ENCODE measurements around the gene GREB1.

GREB1 gene

DNA sequence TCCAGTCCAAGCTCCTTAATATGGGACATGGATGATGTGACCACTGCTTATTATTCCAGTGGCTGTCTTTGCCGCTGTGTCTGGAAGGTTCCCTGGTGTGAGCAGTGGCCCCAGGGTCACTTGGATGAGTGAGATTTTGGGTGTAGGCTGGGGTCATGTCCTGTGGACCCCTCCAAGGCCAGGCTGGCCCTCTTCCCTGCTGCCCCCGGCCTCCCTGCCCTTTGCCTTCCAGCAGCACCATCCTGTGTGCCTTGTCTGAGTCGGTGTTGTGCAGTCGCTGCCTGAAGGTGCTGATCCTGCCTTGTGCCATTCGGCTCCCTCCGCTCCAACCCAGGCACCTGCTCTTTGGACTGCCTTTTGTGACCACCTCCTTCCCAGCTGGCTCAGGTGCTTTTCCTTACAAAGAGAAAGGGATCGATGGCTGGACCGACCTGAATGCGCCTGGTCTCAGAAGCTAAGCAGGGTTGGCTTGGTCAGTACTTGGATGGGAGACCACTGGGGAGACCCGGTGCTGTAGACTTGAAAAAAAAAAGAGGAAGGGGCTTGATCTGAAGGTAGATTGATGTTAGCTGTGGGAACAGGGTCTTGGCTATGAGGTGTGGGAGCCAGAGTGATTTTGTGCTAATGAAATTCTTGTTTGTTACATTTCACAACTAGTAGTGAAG, 16.7 kb upstream of the GREB1 start:
- no peak overlapping the region for H3K27ac ChIP-seq
- peaks cover 11% of the 10 kb centered on the region for H3K27me3 ChIP-seq
- H3K9me3 ChIP-seq: no peaks in the 10 kb centered on the region
- TF ChIP-seq, protein P1, sequence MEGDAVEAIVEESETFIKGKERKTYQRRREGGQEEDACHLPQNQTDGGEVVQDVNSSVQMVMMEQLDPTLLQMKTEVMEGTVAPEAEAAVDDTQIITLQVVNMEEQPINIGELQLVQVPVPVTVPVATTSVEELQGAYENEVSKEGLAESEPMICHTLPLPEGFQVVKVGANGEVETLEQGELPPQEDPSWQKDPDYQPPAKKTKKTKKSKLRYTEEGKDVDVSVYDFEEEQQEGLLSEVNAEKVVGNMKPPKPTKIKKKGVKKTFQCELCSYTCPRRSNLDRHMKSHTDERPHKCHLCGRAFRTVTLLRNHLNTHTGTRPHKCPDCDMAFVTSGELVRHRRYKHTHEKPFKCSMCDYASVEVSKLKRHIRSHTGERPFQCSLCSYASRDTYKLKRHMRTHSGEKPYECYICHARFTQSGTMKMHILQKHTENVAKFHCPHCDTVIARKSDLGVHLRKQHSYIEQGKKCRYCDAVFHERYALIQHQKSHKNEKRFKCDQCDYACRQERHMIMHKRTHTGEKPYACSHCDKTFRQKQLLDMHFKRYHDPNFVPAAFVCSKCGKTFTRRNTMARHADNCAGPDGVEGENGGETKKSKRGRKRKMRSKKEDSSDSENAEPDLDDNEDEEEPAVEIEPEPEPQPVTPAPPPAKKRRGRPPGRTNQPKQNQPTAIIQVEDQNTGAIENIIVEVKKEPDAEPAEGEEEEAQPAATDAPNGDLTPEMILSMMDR (IDR thresholded peaks at IDR 0.05): no peak
- no peaks in the 10 kb centered on the region for H3K36me3 ChIP-seq
- H3K4me1 ChIP-seq (ENCODE audit: control insufficient read depth in 1 of 2, insufficient read depth in 1 of 2, low read depth in 1 of 2, low read length in 1 of 2): no peaks in the 10 kb centered on the region
- H3K4me3 ChIP-seq (ENCODE audit: low read depth in 1 of 2, low read length in 1 of 2): no peak overlapping the region

GRCh38 chr2:11517906-11518305, 15.9 kb upstream of the GREB1 start:
- TF ChIP-seq, protein P1 (IDR thresholded peaks at IDR 0.05): no peak
- H3K27ac ChIP-seq: no peak overlapping the region
- H3K4me3 ChIP-seq (ENCODE audit: low read depth in 1 of 2, low read length in 1 of 2): no peak overlapping the region
- no peaks in the 10 kb centered on the region for H3K4me1 ChIP-seq (ENCODE audit: control insufficient read depth in 1 of 2, insufficient read depth in 1 of 2, low read depth in 1 of 2, low read length in 1 of 2)
- H3K9me3 ChIP-seq: no peaks in the 10 kb centered on the region
- no peaks in the 10 kb centered on the region for H3K36me3 ChIP-seq
- H3K27me3 ChIP-seq: peaks cover 5% of the 10 kb centered on the region

DNA sequence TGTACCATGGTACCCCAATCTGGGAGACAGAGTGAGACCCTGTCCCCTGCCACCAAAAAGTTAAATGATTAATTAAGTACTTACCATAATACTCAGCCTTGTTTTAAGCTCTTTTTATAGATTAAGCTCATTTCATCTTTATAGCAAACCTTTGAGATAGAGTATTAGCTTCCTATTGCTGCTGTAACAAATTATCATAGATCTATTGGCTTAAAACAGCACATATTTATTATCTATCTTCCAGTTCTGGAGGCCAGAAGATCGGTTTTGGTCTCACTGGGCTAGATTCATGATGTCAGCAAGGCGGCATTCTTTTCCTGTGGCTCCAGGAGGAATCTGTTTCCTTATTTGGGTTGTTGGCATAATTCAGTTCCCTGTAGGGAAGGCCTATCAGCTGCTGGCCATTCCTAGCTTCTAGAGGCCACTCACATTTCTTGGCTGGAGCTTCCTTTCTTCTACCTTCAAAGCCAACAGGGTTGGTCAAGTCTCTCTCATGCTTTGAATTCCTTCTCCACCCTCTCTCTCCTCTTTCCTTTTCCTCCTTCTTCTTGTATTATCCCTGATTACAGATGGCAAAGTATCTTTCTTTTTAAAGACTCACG, 13.7 kb upstream of the GREB1 start:
- Histone ChIP-seq H3K27me3 (no peaks in the 10 kb centered on the region), H3K9me3 (no peaks in the 10 kb centered on the region), H3K4me1 (ENCODE audit: control insufficient read depth in 1 of 2, insufficient read depth in 1 of 2, low read depth in 1 of 2, low read length in 1 of 2) (no peaks in the 10 kb centered on the region)

DNA sequence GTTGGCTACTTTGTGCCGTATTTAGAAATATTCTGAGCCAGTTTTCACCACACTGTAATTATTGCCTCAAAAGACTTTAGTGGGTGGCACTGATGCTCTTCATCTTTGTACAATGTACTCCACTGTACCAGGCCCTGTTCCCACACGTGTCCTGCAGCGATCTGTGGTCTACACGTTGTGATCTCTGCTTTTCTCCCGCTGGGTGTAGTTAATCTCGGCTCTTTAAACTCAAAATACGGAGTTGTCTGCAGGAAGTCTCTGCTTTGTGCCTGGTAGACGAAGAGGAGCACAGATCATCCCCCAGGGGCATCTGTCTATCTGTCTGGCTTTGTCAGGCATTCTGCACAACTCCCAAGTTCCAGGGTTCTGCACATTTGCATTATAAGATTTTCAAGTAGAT, 12.1 kb upstream of the GREB1 start:
- TF ChIP-seq, protein P1 (IDR thresholded peaks at IDR 0.05): no peak
- H3K9me3 ChIP-seq: no peaks in the 10 kb centered on the region
- no peaks in the 10 kb centered on the region for H3K27me3 ChIP-seq
- H3K4me1 ChIP-seq (ENCODE audit: control insufficient read depth in 1 of 2, insufficient read depth in 1 of 2, low read depth in 1 of 2, low read length in 1 of 2): no peaks in the 10 kb centered on the region
- H3K27ac ChIP-seq: no peak overlapping the region
- H3K4me3 ChIP-seq (ENCODE audit: low read depth in 1 of 2, low read length in 1 of 2): no peak overlapping the region
- no peaks in the 10 kb centered on the region for H3K36me3 ChIP-seq

More for the DNA sequence above, 13.7 kb upstream of the GREB1 start:
- Histone ChIP-seq H3K4me3 (ENCODE audit: low read depth in 1 of 2, low read length in 1 of 2) (no peak overlapping the region), H3K27ac (no peak overlapping the region), H3K36me3 (no peaks in the 10 kb centered on the region)
- TF ChIP-seq, protein P1 (IDR thresholded peaks at IDR 0.05): no peak

GRCh38 chr2:11524470-11524869, 9.4 kb upstream of the GREB1 start:
- Histone ChIP-seq H3K36me3 (no peaks in the 10 kb centered on the region), H3K4me3 (ENCODE audit: low read depth in 1 of 2, low read length in 1 of 2) (no peak overlapping the region), H3K27ac (no peak overlapping the region), H3K4me1 (ENCODE audit: control insufficient read depth in 1 of 2, insufficient read depth in 1 of 2, low read depth in 1 of 2, low read length in 1 of 2) (no peaks in the 10 kb centered on the region), H3K9me3 (no peaks in the 10 kb centered on the region), H3K27me3 (peaks cover 23% of the 10 kb centered on the region)
- TF ChIP-seq, protein P1 (IDR thresholded peaks at IDR 0.05): no peak
